Right lung (tissue), 5 donors: ENCODE measurements around the gene GPR161. TPM values are rescaled to one million over a fixed set of nuclear protein-coding genes. Genes with fewer than 3 reads are reported as not detected.

Source experiments
- DNase-seq, 2 donors: peaks; one replicate each; pipeline ENCODE4 v3.0.0-alpha.2; 2013
- polyA plus RNA-seq, 5 donors: library from polyadenylated mRNA; unstranded; fragments of 120-200 nt; gene quantifications; one replicate each; pipeline versions ENCODE4 v1.2.1 to v1.2.3, GENCODE V29; 2013; ENCODE audit warnings: inconsistent platforms in 1 of 5, low replicate concordance in 1 of 5; ENCODE audit not compliant: insufficient read length in 5 of 5, insufficient read depth in 1 of 5

The GPR161 gene
- polyA plus RNA-seq, 5 donors: 23.2 to 33.0 (median 24.8) TPM

DNA sequence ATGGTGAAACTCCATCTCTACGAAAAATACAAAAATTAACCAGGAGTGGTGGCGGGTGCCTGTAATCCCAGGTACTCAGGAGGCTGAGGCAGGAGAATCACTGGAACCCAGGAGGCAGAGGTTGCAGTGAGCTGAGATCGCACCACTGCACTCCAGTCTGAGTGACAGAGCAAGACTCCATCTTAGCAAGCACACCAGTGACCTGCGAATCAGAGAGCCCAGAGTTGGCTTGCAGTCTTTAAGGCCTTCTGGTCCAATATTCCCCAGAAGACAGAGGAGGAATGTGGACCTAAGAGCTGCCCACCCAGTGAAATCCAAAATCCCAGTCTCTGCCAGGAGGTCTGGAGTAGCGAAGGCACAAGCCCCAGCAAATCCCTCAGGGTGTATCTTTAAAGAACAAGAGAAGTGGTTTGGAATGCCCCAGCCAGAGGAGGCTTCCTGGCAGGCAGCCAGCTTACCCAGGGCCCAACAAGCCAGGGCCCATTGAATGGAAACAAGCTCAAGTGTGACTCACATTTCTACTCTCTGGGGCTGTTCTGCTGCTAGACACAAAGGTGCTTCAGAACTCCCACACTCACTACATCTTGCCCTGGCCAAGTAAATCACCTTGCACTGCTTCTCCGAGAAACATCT, 23.9 kb downstream of the GPR161 start:
- DNase-seq: no peak

GRCh38 chr1:168110896-168111545, 25.7 kb downstream of the GPR161 start:
- DNase-seq: no peak

- DNase-seq: no peak
These were observed 30.5 kb downstream of the GPR161 start for GRCh38 chr1:168106274-168106673.

DNA sequence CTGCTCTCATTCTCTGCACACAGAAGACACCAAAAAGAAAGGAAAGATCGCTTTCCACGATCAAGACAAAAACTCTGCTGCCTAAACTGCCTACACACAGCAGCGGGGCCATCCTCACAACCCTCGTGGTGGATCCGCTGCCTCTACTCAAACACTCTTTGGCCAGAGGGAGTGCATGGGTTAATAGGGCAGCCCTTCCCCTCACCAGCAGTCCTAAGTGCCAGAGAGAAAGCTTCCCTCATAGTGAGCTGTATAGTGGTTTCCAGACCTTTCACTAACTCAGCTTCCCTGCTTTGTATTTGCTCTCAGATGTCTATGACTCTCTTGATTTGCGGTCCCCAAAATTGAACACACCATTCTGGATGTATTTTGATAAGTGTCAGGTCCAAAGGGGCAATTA, 30.9 kb downstream of the GPR161 start:
- no peak for DNase-seq

- DNase-seq: no peak
These were observed 32.2 kb downstream of the GPR161 start for GRCh38 chr1:168104535-168104934.

DNA sequence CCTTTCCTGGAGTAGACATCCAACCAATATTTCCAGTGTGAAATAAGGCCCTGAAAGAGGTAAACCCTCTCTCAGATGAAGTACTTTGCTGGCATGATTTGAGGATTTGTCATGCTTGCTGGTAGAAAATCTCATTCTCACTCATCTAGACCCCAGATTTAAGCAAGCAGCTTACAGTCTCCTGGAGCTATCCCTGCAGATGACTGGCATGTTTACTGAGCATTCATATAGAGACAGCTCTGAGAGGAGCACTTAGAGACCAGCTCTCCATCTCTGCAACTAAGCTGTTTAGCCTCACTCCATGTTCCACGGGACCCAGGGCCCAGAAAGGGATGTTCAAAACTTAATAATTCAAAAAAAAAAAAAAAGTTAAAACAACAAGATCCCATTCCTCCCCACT, 34.2 kb downstream of the GPR161 start:
- DNase-seq: no peak

- DNase-seq: no peak
These were observed 35.4 kb downstream of the GPR161 start for GRCh38 chr1:168101336-168101735.

DNA sequence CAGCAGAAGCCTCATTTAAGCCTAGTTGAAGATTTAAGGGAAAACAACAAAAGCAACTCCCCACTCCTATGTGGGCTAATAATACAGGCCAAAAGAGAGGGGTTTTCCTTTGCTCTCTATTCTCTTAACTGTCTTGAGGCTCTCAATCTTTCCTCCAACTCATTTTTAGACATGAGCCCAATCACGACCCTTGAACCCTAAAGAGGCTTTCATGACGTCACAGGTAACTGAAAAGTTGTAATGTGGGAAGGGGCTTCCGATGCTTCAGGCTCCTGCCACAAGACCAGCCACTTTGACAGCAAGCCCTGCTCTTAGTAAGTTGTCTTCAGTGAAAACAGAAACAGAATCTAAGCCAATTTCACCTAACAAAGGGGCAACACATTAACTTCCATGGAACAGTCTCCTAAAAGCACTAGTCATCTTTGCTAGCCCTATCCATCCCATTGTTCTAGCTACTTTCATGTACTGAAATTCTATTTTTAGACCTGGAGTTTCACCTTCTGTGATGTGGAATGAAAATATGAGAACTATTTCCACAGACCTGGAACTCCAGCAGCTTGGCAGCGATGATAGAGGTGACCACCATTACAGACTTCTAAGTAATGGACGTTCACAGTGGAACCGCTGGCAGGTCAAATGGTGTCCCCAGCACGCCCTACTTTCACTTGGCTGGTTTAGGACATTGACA, 36.3 kb downstream of the GPR161 start:
- DNase-seq: no peak

DNA sequence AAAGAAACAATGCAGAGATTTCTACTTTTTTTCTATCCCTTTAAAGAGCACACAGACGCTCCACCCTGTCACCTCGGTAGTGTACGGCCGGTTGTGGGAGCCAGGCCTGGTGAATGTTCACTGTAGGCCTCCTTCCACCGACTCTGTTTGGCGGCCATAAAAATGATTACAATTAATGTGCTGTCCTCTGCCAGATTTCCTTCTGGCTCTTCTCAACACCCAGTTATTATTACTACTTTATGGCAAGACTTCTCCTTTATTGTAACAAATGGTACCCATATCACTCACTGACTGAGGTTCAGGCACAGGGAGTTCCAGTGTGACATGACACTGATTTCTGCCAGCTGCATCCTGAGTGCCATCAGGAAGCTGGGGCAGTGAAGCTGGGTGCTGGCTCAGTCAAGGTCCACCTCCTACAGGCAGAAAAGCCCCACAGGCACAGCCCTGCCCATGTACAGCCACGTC, 37.4 kb downstream of the GPR161 start:
- DNase-seq: no peak

DNA sequence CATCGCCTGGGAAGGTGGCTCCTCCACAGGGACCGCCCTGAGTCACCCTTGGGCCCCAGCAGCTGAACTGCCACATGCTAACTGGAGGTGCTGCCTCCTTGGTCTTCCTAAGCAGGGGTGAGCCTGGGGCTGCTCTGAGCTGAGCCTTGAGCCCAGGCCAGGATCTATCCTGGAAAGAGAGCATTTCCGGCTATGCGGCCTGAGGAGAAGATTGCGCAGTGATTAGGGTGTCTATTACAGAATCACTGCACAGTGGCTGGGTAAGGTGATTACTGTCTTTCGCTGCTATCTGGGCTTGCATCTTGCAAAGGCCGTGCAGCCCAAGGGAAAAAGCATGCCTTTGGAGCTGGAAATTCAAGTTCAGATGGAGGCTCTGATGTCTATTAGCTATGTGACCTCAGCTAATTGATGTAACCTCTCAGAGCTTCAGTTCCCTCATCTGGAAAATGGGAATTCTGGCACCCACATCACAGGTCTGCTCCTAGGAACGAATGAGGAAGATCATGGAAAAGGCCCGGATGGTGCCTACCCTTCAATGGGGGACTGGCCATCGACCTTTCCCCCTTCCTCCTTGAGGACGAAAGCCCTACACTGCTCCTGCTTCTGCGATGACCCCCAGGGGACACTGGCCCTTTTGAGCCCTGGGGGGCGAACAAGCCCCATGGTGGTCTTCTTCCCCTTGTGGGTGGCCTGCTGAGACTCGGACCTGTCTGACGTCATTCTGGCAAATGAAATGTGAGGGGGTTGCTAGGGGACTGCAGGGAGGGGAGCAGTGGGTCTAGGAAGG, 38.0 kb downstream of the GPR161 start:
- DNase-seq: no peak

DNA sequence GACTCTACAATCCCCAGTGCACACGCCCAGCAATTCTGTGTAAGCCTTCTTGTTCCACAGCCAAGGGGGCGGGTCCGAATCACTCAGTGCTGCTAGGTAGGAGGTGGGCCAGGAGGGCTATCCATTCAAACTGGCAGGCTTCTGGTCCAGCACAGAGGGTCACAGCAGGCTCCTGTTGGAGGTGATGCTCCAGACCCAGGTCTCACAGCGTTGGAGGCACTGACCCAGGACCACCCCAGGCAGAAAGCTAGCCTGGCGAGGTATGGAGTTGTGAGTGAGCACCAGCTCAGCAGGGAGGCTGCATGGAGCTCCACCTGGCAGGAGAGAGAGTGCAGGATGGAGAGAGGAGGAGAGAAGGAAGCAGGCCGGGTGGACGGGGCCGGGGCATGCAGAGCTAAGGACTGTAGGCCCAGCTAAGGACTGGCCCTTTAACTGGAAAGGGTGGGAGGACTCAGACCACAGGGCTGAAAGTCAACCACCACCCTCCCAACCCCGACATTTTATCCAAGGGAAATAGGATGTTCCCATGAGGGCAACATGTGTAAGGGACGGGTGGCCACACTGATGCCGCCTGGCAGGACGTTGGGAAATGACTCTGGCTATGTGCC, 38.7 kb downstream of the GPR161 start:
- no peak for DNase-seq

DNA sequence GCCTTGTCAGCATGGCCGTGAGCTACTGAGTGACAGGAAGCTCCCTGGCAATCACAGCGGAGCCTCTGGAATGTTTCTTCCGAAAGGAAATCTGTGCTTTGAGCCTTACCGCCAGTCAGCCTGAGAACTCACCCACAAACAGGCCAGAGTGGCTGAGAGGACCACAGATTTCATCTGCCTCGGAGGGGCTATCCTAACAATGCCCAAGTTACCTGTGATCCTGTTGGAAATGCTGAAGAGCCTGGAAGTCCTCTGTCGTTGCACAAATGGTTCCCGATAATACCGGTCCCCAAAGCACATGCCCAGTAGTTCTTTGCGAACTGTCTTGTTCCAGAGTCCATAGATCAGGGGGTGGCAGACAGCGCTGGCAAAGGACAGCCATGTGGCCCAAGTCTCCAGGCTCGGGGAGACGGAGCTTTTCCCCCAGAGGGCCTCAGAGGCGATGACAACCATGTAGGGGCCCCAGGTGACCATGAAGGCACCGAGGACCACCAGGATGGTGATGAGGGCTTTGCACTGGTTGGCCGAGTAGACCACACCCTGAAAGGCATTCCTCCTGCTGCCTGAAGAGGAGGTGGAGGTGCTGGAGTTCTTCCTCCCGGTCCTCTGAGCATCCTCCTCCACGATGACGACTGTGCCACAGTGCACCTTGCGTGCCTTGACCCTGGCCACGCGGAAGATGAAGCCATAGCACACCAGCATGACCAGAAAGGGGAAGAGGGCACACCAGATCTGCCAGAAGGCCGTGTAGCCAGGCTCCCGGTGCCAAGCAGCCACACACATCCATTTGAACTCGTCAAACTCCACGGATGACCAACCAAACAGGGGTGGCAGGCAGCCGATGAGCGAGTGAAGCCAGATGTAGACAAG, 40.2 kb downstream of the GPR161 start:
- no peak for DNase-seq

DNA sequence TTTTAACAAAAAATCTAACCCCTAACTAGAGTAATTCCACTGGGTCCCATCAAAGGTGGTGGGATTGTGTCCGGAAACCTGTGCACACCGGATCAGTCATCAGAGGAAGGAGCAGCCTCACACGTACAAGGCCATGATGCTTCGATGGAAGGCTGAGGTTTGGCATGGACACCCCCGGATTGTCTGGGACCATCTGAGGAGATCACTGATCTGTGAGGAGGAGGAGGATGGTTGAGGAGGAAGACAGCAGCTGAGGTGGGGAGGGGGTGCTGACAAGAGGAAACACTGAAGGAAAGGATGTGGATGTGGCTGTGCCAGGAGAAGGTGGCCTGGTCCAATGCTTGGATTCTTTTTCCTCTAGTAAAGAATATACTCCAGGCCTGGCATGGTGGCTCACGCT, 41.3 kb downstream of the GPR161 start:
- DNase-seq: no peak

DNA sequence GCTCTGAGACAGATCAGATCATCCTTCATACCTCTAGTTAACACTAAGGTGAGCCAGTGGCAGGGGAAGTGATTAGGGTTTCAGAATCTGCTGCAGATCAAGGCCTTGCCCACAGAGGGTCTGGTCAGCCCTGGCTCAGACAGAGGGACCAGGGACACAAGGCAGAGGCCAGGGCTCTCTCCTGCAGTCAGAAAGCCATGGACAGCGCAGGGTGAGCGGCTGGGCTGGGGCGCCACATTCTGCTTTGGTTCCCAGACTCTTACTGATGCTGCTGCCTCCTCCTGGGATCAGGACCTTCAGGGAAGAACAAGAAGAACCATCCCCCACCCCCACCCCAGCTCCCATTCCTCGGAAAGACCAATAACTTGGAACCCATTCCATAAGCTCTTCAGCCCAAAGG, 43.1 kb downstream of the GPR161 start:
- no peak for DNase-seq

GRCh38 chr1:168092566-168093355, 44.0 kb downstream of the GPR161 start:
- no peak for DNase-seq

DNA sequence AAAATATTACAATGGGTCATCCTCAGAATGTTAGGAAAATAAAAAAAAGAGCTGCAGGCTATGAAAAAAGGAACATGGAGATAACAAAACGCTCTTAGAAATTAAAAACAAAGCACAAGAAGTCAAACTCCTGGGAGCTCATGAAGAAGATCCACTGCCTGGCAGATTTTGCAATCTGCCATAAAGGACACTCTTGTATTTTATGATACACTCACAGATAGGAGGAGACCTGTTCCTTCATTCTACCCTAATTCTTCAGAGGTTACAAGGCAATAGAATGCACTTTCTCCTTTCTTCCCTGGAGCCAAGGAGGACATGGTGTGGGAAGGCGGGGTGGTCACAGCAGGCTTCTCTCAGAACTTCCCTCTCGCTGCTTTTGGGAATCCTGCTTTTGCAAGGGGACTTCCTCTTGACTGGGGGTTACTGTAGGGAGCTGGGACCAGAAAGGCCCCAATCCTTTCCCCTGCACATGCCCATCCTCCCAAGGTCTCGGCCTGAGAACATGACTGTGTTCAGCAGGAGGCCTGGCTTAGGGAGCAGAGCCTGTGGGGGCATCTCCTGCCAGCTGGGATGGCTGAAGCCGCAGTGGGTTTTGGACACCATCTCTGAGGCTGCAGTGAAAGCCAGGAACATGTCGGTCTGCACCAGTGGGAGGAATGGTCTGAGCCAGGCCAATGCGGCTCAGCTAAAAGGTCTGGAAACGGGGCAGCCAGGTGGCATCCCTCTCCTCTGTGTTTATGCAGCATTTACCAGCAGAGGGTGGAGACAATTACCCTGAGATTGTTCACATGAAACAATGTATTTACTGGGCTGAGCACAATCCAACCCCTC, 44.8 kb downstream of the GPR161 start:
- no peak for DNase-seq

GRCh38 chr1:168091063-168091462, 45.7 kb downstream of the GPR161 start:
- DNase-seq: no peak

DNA sequence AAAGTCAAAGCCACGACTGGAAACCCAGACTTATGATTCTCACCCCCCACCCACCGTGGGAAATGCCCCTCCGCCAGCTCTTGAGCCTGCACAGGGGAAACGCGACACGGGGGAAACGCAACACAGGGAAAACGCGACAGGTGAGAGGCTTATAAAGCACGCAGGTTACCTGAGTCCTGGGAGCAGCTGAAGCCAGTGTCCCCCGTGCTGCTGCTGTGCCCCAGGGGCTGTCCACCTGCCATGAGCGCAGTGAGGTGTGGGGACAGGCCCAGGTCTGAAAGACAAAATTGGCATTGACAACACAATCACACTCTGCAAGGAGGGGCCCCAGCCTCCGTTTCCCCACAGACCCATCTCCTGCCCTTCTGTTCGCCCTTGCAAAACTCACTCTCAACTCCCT, 46.3 kb downstream of the GPR161 start:
- no peak for DNase-seq

DNA sequence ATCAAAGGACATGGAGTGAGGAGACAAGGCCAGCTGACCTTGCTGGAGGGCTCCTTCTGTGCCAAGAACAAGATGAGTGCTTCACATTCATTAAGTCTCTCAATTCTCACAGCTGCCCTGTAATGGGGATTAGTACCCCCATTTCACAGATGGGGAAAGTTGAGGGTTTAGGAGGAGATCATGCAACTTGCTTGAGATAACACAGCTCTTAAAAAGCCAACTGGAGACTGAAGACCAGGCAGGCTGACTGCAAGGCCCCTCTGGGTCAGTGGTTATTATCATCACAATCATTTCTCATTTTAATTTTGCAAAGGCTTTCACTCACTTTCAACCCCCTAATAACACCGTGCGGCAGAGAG, 46.8 kb downstream of the GPR161 start:
- no peak for DNase-seq
